H1 (cell line): ENCODE measurements around the gene RASGRP4. TPM values are rescaled to one million over a fixed set of nuclear protein-coding genes. Genes with fewer than 3 reads are reported as not detected.

Source experiments
- ASH2L ChIP-seq: fragments of 200-600, 300-600 bp; sonication (generic); IDR thresholded peaks from one replicate; pipeline ENCODE4 v1.7.1; 2017; ENCODE audit warnings: low read length
- CHD1 ChIP-seq: IDR thresholded peaks from 2 replicates; pipeline ENCODE4 v1.6.1; 2012; ENCODE audit warnings: low read depth, low read length, improper control_type of control experiment
- CREB1 ChIP-seq: IDR thresholded peaks from 2 replicates; pipeline ENCODE4 v1.6.1; 2012; ENCODE audit warnings: inconsistent platforms
- FOSL1 ChIP-seq: IDR thresholded peaks from 2 replicates; pipeline ENCODE4 v1.6.1; 2011; ENCODE audit warnings: mild to moderate bottlenecking, low read depth, low read length, moderate library complexity; ENCODE audit not compliant: insufficient read depth
- HDAC6 ChIP-seq: IDR thresholded peaks from one replicate; pipeline ENCODE4 v1.7.1; 2012; ENCODE audit warnings: low read depth, mild to moderate bottlenecking, inconsistent platforms, low read length, moderate library complexity
- MAFK ChIP-seq: IDR thresholded peaks from 2 replicates; pipeline ENCODE4 v1.6.1; 2012; ENCODE audit warnings: low read depth, mild to moderate bottlenecking, improper control_type of control experiment, low read length
- POLR2A ChIP-seq, 2 experiments: IDR thresholded peaks; 1 replicate in 1 of 2; 2 replicates in 1 of 2; pipeline ENCODE4 v1.6.1; 2011; ENCODE audit warnings: low read depth in 2 of 2, low read length in 2 of 2, mild to moderate bottlenecking in 2 of 2; ENCODE audit errors: control extremely low read depth in 1 of 2
- POU5F1 ChIP-seq: IDR thresholded peaks from 2 replicates; pipeline ENCODE4 v1.6.1; 2011; ENCODE audit warnings: low read depth, mild to moderate bottlenecking, low read length, moderate library complexity
- SIRT6 ChIP-seq: IDR thresholded peaks from one replicate; pipeline ENCODE4 v1.7.1; 2012; ENCODE audit warnings: low read length, inconsistent platforms
- polyA plus RNA-seq, 7 experiments: library from polyadenylated mRNA; depleted of rRNA in 3 of 7; stranded (reverse) in 5 of 7; unstranded in 2 of 7; fragments of >200 nt in 5 of 7; fragments of 200-250 nt in 2 of 7; gene quantifications; 1 replicate in 5 of 7; 2 replicates in 1 of 7; 4 replicates in 1 of 7; pipeline versions ENCODE4 v1.2.1 to v1.2.3, GENCODE V29; 2011 to 2013; ENCODE audit warnings: missing spikeins in 2 of 7, mixed read lengths in 2 of 7
- total RNA-seq: library from RNA; stranded (reverse); fragmentation: NEBNext Ultra II Directional; extraction: Animal tissue kit (Norgen Biotek cat#: 25700); gene quantifications from 2 replicates; pipeline ENCODE4 v1.2.1, GENCODE V29; 2021
- TF ChIP-seq, protein P1 (sequence below): fragments of 300-600 bp; sonication (generic); IDR thresholded peaks from 2 replicates; pipeline ENCODE4 v1.7.1; 2012; ENCODE audit warnings: low read length, moderate library complexity, mild to moderate bottlenecking, inconsistent platforms; ENCODE audit not compliant: insufficient replicate concordance

Gene RASGRP4
- total and polyA plus RNA-seq, 2 of the 8 experiments (the other 6 are each of a cell fraction or from before 2014, with no cell fraction given) = 1.9 to 3.1 TPM

DNA sequence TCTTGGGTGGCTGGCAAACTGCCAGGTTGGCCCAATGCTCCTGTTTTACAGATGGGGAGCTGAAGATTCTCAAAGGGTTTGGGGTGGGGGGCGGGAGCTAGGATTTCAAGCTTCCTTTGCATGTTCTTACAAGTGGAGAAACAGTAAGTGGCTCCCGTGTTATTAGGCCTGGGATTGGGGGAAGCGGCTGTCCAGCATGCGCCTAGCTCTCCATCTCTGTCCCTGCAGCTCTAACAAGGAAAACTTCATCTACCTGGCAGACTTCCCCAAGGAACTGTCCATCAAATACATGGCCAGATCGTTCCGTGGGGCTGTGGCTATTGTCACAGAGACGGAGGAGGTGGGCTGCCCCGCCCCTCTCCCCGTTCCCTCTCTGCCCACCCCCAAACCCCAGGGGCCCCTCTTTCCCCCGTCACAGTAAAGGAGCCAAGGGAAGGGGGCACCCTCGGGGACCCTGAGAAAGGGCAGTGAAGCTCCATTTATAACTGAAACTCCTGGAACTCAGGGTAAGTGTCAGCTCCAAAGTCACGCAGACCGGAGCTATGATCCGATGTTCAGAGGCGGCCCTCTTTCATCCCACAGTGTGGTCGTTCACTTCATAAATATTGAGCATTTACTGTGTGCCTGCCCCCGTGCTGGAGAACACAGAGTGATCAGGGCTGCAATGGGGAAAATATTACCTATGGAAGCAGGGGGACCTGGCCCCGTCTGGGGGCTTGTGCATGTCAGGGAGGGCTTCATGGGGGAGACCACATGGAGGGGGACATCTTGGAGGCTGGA, 66.6 kb downstream of the RASGRP4 start (continued):
- TF ChIP-seq, protein P1, sequence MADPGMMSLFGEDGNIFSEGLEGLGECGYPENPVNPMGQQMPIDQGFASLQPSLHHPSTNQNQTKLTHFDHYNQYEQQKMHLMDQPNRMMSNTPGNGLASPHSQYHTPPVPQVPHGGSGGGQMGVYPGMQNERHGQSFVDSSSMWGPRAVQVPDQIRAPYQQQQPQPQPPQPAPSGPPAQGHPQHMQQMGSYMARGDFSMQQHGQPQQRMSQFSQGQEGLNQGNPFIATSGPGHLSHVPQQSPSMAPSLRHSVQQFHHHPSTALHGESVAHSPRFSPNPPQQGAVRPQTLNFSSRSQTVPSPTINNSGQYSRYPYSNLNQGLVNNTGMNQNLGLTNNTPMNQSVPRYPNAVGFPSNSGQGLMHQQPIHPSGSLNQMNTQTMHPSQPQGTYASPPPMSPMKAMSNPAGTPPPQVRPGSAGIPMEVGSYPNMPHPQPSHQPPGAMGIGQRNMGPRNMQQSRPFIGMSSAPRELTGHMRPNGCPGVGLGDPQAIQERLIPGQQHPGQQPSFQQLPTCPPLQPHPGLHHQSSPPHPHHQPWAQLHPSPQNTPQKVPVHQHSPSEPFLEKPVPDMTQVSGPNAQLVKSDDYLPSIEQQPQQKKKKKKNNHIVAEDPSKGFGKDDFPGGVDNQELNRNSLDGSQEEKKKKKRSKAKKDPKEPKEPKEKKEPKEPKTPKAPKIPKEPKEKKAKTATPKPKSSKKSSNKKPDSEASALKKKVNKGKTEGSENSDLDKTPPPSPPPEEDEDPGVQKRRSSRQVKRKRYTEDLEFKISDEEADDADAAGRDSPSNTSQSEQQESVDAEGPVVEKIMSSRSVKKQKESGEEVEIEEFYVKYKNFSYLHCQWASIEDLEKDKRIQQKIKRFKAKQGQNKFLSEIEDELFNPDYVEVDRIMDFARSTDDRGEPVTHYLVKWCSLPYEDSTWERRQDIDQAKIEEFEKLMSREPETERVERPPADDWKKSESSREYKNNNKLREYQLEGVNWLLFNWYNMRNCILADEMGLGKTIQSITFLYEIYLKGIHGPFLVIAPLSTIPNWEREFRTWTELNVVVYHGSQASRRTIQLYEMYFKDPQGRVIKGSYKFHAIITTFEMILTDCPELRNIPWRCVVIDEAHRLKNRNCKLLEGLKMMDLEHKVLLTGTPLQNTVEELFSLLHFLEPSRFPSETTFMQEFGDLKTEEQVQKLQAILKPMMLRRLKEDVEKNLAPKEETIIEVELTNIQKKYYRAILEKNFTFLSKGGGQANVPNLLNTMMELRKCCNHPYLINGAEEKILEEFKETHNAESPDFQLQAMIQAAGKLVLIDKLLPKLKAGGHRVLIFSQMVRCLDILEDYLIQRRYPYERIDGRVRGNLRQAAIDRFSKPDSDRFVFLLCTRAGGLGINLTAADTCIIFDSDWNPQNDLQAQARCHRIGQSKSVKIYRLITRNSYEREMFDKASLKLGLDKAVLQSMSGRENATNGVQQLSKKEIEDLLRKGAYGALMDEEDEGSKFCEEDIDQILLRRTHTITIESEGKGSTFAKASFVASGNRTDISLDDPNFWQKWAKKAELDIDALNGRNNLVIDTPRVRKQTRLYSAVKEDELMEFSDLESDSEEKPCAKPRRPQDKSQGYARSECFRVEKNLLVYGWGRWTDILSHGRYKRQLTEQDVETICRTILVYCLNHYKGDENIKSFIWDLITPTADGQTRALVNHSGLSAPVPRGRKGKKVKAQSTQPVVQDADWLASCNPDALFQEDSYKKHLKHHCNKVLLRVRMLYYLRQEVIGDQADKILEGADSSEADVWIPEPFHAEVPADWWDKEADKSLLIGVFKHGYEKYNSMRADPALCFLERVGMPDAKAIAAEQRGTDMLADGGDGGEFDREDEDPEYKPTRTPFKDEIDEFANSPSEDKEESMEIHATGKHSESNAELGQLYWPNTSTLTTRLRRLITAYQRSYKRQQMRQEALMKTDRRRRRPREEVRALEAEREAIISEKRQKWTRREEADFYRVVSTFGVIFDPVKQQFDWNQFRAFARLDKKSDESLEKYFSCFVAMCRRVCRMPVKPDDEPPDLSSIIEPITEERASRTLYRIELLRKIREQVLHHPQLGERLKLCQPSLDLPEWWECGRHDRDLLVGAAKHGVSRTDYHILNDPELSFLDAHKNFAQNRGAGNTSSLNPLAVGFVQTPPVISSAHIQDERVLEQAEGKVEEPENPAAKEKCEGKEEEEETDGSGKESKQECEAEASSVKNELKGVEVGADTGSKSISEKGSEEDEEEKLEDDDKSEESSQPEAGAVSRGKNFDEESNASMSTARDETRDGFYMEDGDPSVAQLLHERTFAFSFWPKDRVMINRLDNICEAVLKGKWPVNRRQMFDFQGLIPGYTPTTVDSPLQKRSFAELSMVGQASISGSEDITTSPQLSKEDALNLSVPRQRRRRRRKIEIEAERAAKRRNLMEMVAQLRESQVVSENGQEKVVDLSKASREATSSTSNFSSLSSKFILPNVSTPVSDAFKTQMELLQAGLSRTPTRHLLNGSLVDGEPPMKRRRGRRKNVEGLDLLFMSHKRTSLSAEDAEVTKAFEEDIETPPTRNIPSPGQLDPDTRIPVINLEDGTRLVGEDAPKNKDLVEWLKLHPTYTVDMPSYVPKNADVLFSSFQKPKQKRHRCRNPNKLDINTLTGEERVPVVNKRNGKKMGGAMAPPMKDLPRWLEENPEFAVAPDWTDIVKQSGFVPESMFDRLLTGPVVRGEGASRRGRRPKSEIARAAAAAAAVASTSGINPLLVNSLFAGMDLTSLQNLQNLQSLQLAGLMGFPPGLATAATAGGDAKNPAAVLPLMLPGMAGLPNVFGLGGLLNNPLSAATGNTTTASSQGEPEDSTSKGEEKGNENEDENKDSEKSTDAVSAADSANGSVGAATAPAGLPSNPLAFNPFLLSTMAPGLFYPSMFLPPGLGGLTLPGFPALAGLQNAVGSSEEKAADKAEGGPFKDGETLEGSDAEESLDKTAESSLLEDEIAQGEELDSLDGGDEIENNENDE = no peak
- TF ChIP-seq SIRT6 (no peak), POU5F1 (no peak), FOSL1 (no peak), HDAC6 (no peak), POLR2A (IDR thresholded peaks at IDR 0.05; ENCODE audit: control extremely low read depth in 1 of 2, low read depth in 2 of 2, low read length in 2 of 2) (no peak), CHD1 (no peak), CREB1 (no peak), MAFK (no peak), ASH2L (no peak)
